ENCODE results near the gene CYBC1. TPM values are rescaled to one million over a fixed set of nuclear protein-coding genes. Genes with fewer than 3 reads are reported as not detected.

The CYBC1 gene
- total and polyA plus RNA-seq, 2 of the 8 experiments (the other 6 are each of a cell fraction or from before 2014, with no cell fraction given) = 74.6 to 81.4 TPM

DNA sequence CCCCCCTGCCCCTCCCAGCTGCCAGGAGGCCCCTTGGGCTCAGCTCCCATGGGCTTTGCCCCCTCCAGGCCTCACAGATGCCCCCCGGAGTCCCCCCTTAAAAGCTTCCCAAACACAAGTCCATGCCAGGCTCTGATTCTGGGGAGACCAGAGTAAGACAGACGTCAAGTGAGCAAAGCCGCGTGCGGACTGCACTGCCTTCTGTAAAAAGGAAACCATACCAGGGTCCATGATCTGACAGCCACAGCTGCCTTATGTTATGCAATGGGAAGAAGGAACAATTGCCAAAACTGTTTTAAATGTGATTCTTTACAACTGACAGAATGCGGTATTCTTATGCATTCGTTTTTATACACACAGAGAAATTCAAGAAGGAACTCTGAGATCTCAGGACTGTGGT lies 50.3 kb downstream of the CYBC1 start:
- POLR2A ChIA-PET (ENCODE audit: partially characterized antibody) = interaction anchor here (0.6 to 1.4 kb wide), 3 partner anchors 9 to 40 kb away, joined by 3 read pairs; no protein-coding TSS in a partner anchor
- H3K9ac ChIP-seq (replicated peaks in 1 of 4; ENCODE audit: extremely low read depth in 1 of 4, low read depth in 3 of 4, low read length in 3 of 4) = no peak overlapping the region

More for the DNA sequence above, 50.3 kb downstream of the CYBC1 start:
- Histone ChIP-seq H3K23me2 (ENCODE audit: low read depth, low read length) (no peaks in the 10 kb centered on the region), H2AFZ (ENCODE audit: low read length) (no peak overlapping the region), H3K23ac (ENCODE audit: insufficient read length) (no peak overlapping the region), H3K79me2 (ENCODE audit: control insufficient read depth in 1 of 2, insufficient read depth in 2 of 2, low read length in 2 of 2) (no peaks in the 10 kb centered on the region), H2BK15ac (ENCODE audit: low read length) (no peak overlapping the region), H4K91ac (replicated peaks; ENCODE audit: insufficient read length, low read length) (no peak overlapping the region), H3K4ac (replicated peaks; ENCODE audit: insufficient read length, low read depth, low read length) (no peak overlapping the region), H2BK20ac (ENCODE audit: low read length) (no peak overlapping the region), H2BK120ac (replicated peaks; ENCODE audit: low read depth, low read length) (no peak overlapping the region), H2BK12ac (ENCODE audit: low read depth, low read length) (no peak overlapping the region), H3K56ac (replicated peaks; ENCODE audit: insufficient read length, low read depth, low read length) (no peak overlapping the region), H3K4me2 (ENCODE audit: insufficient read depth in 1 of 2, low read depth in 2 of 2, low read length in 2 of 2) (no peak overlapping the region), H3K18ac (ENCODE audit: extremely low read depth, low read length) (no peak overlapping the region), H2AK5ac (ENCODE audit: low read depth, low read length) (no peak overlapping the region), H4K20me1 (replicated peaks in 1 of 2; ENCODE audit: control insufficient read depth in 1 of 2, insufficient read depth in 2 of 2, low read length in 2 of 2) (peaks cover 0 to 4% of the 10 kb centered on the region in 2 experiments), H3K4me3 (ENCODE audit: extremely low read depth in 1 of 4, insufficient read depth in 2 of 4, low read depth in 3 of 4, low read length in 4 of 4) (no peak overlapping the region), H4K5ac (ENCODE audit: insufficient read length, low read depth, low read length) (no peak overlapping the region), H3K79me1 (ENCODE audit: low read depth, low read length) (no peaks in the 10 kb centered on the region), H3K9me3 (ENCODE audit: insufficient read depth in 2 of 2, low read depth in 1 of 2, low read length in 1 of 2) (no peaks in the 10 kb centered on the region), H2BK5ac (ENCODE audit: low read depth, low read length) (no peak overlapping the region), H4K8ac (ENCODE audit: extremely low read depth, insufficient read depth, low read length) (no peak overlapping the region), H3K14ac (ENCODE audit: insufficient read length) (no peak overlapping the region), H3K27ac (ENCODE audit: low read depth, low read length) (no peak overlapping the region), H3K4me1 (replicated peaks in 1 of 4; ENCODE audit: control insufficient read depth in 3 of 4, insufficient read depth in 4 of 4, low read length in 3 of 4) (no peaks in the 10 kb centered on the region), H3K36me3 (ENCODE audit: control insufficient read depth in 2 of 4, insufficient read depth in 4 of 4, low read length in 3 of 4) (peaks cover 0 to 11% (median 2%) of the 10 kb centered on the region in 4 experiments; a peak in 3 of 8 replicates), H3K27me3 (replicated peaks in 1 of 4; ENCODE audit: control insufficient read depth in 3 of 4, extremely low read depth in 1 of 4, insufficient read depth in 3 of 4, low read length in 3 of 4) (no peaks in the 10 kb centered on the region)
- TF ChIP-seq SP1 (IDR thresholded peaks at IDR 0.05; ENCODE audit: low read depth, low read length) (no peak), BACH1 (IDR thresholded peaks at IDR 0.05; ENCODE audit: low read length) (no peak), CBX8 (IDR thresholded peaks at IDR 0.05; ENCODE audit: borderline replicate concordance, low read depth, low read length) (no peak), BRCA1 (IDR thresholded peaks at IDR 0.05; ENCODE audit: low read depth, low read length) (no peak), RNF2 (IDR thresholded peaks at IDR 0.05; ENCODE audit: borderline replicate concordance, low read depth, low read length, missing control alignments, poor library complexity, severe bottlenecking) (no peak), SP2 (IDR thresholded peaks at IDR 0.05; ENCODE audit: low read length) (no peak), BCL11A (IDR thresholded peaks at IDR 0.05; ENCODE audit: low read depth in 2 of 2, low read length in 2 of 2) (no peak)
- CTCF ChIA-PET (ENCODE audit: partially characterized antibody) = interaction anchor here (0.8 to 1.9 kb wide), 4 partner anchors 25 to 50 kb away, joined by 3 to 7 read pairs (median 4); no protein-coding TSS in a partner anchor
- no peak for FAIRE-seq
- DNase-seq (ENCODE audit: low read depth in 1 of 2, low spot score in 2 of 2) = no peak
- 87% methylated on average over 7 of the region's 7 CpGs; no CpG with 5 or more reads in 1 of the 2 experiments for WGBS, 2 experiments (ENCODE audit: extremely low coverage in 1 of 2, insufficient coverage in 1 of 2, insufficient read length in 1 of 2, insufficient replicate concordance in 2 of 2, low coverage in 1 of 2, low lambda C conversion rate in 2 of 2, missing lambda C conversion rate in 1 of 2)

Measured in H1 (cell line).